Neural cell (in vitro differentiated cells): ENCODE measurements around the gene SARNP. TPM values are rescaled to one million over a fixed set of nuclear protein-coding genes. Genes with fewer than 3 reads are reported as not detected.

Source experiments
- H2AFZ ChIP-seq: fragments of 200-600, 300-800 bp; sonication (generic), shearing (Covaris generic); 2 replicates; pipeline ENCODE4 v1.6.0; 2014; ENCODE audit warnings: low read depth, mild to moderate bottlenecking, antibody characterized with exemption, low read length, moderate library complexity
- H3F3A ChIP-seq: fragments of 200-600 bp; shearing (Covaris generic); 2 replicates; pipeline ENCODE4 v1.6.1; 2016; ENCODE audit warnings: mild to moderate bottlenecking, moderate library complexity, mixed read lengths, antibody characterized with exemption, low read length; ENCODE audit not compliant: insufficient read depth, poor library complexity, severe bottlenecking
- H3K27ac ChIP-seq: fragments of 200-600, 300-800 bp; sonication (generic), shearing (Covaris generic); 2 replicates; pipeline ENCODE4 v1.5.1; 2014; ENCODE audit warnings: mild to moderate bottlenecking, low read length, moderate library complexity
- H3K27me3 ChIP-seq: fragments of 300-800, 200-600 bp; sonication (generic), shearing (Covaris generic); 2 replicates; pipeline ENCODE4 v1.6.0; 2014; ENCODE audit warnings: mild to moderate bottlenecking, low read depth, low read length, moderate library complexity; ENCODE audit not compliant: insufficient read depth
- H3K36me3 ChIP-seq: fragments of 300-800, 200-600 bp; sonication (generic), shearing (Covaris generic); 2 replicates; pipeline ENCODE4 v1.5.1; 2014; ENCODE audit warnings: mild to moderate bottlenecking, antibody characterized with exemption, low read length, moderate library complexity; ENCODE audit not compliant: insufficient read depth
- H3K4me2 ChIP-seq: fragments of 300-800, 200-600 bp; sonication (generic), shearing (Covaris generic); 2 replicates; pipeline ENCODE4 v1.6.0; 2014; ENCODE audit warnings: mild to moderate bottlenecking, low read length
- H3K4me3 ChIP-seq: fragments of 300-800, 200-600 bp; sonication (generic), shearing (Covaris generic); 2 replicates; pipeline ENCODE4 v1.5.1; 2014; ENCODE audit warnings: mild to moderate bottlenecking, low read length, moderate library complexity
- H3K79me2 ChIP-seq: fragments of 200-600 bp; shearing (Covaris generic); replicated peaks from 2 replicates; pipeline ENCODE4 v1.6.0; 2014; ENCODE audit warnings: mild to moderate bottlenecking, low read length, moderate library complexity; ENCODE audit not compliant: insufficient read depth
- H3K9ac ChIP-seq: fragments of 300-800, 200-600 bp; sonication (generic), shearing (Covaris generic); 2 replicates; pipeline ENCODE4 v1.6.1; 2016; ENCODE audit warnings: mild to moderate bottlenecking, low read length, mixed read lengths
- H3K9me2 ChIP-seq: fragments of 200-600 bp; shearing (Covaris generic); 2 replicates; pipeline ENCODE4 v1.6.1; 2016; ENCODE audit warnings: mild to moderate bottlenecking, low read length, mixed read lengths; ENCODE audit not compliant: insufficient read depth
- H3K9me3 ChIP-seq: fragments of 200-600, 300-800 bp; sonication (generic), shearing (Covaris generic); 2 replicates; pipeline ENCODE4 v1.6.1; 2016; ENCODE audit warnings: mild to moderate bottlenecking, mixed run types, low read length, moderate library complexity, mixed read lengths
- H4K20me1 ChIP-seq: fragments of 200-600 bp; shearing (Covaris generic); 2 replicates; pipeline ENCODE4 v1.6.1; 2016; ENCODE audit warnings: mild to moderate bottlenecking, mixed run types; ENCODE audit not compliant: insufficient read depth
- CTCF ChIP-seq: fragments of 450-650 bp; IDR thresholded peaks from 2 replicates; pipeline ENCODE4 v1.5.1; 2014; ENCODE audit warnings: antibody characterized with exemption, mild to moderate bottlenecking, moderate library complexity; ENCODE audit not compliant: poor library complexity, severe bottlenecking
- EP300 ChIP-seq: fragments of 450-650 bp; conservative IDR thresholded peaks from 2 replicates; pipeline ENCODE4 v1.6.1; 2014; ENCODE audit warnings: antibody characterized with exemption, mild to moderate bottlenecking, moderate library complexity; ENCODE audit not compliant: poor library complexity, severe bottlenecking
- EZH2 ChIP-seq: fragments of 200-600, 300-800 bp; shearing (Covaris generic), sonication (generic); IDR thresholded peaks from 2 replicates; pipeline ENCODE4 v1.6.1; 2014; ENCODE audit warnings: antibody characterized with exemption, low read length, borderline replicate concordance, mild to moderate bottlenecking; ENCODE audit not compliant: insufficient read depth, poor library complexity, severe bottlenecking
- MXI1 ChIP-seq: fragments of 450-650 bp; conservative IDR thresholded peaks from 2 replicates; pipeline ENCODE4 v1.6.1; 2014; ENCODE audit warnings: antibody characterized with exemption, mild to moderate bottlenecking; ENCODE audit not compliant: poor library complexity, severe bottlenecking
- POLR2AphosphoS5 ChIP-seq: IDR thresholded peaks from 2 replicates; pipeline ENCODE4 v1.6.1; 2012
- RAD21 ChIP-seq: fragments of 450-650 bp; conservative IDR thresholded peaks from 2 replicates; pipeline ENCODE4 v1.6.1; 2014; ENCODE audit warnings: antibody characterized with exemption, mild to moderate bottlenecking, moderate library complexity
- REST ChIP-seq: IDR thresholded peaks from 2 replicates; pipeline ENCODE4 v1.6.1; 2012; ENCODE audit warnings: borderline replicate concordance
- SMC3 ChIP-seq: fragments of 450-650 bp; conservative IDR thresholded peaks from 2 replicates; pipeline ENCODE4 v1.6.1; 2014; ENCODE audit warnings: antibody characterized with exemption, mild to moderate bottlenecking, moderate library complexity; ENCODE audit not compliant: poor library complexity
- TAF1 ChIP-seq: IDR thresholded peaks from 2 replicates; pipeline ENCODE4 v1.6.1; 2012; ENCODE audit warnings: low read depth
- polyA plus RNA-seq: library from polyadenylated mRNA; depleted of rRNA; stranded (reverse); fragments of >200 nt; gene quantifications from 2 replicates; pipeline ENCODE4 v1.2.3, GENCODE V29; 2014

The SARNP gene
- polyA plus RNA-seq, 1 donor from 2014 or later = 332 TPM

- Histone ChIP-seq H2AFZ (no peak overlapping the region), H3K4me2 (no peak overlapping the region), H3K27me3 (no peaks in the 10 kb centered on the region), H4K20me1 (no peaks in the 10 kb centered on the region), H3F3A (no peaks in the 10 kb centered on the region), H3K9me2 (no peaks in the 10 kb centered on the region), H3K79me2 (peaks cover 15% of the 10 kb centered on the region), H3K9me3 (no peaks in the 10 kb centered on the region), H3K9ac (no peak overlapping the region), H3K27ac (no peak overlapping the region), H3K4me3 (no peak overlapping the region), H3K36me3 (peaks cover 3% of the 10 kb centered on the region)
- TF ChIP-seq MXI1 (no peak), EP300 (no peak), POLR2AphosphoS5 (no peak), CTCF (no peak), REST (no peak), EZH2 (no peak), TAF1 (no peak), RAD21 (no peak), SMC3 (no peak)
Observed at GRCh38 chr12:55722948-55723347, 94.6 kb downstream of the SARNP start.

GRCh38 chr12:55721601-55722213 is 95.8 kb downstream of the SARNP start:
- no peak for TF ChIP-seq EP300
- no peak overlapping the region for H3K4me2 ChIP-seq

GRCh38 chr12:55720894-55721444 is 96.6 kb downstream of the SARNP start:
- Histone ChIP-seq H3K9me3 (no peaks in the 10 kb centered on the region), H3K4me3 (no peak overlapping the region), H3F3A (no peaks in the 10 kb centered on the region), H3K36me3 (peaks cover 3% of the 10 kb centered on the region), H3K27ac (no peak overlapping the region), H3K9me2 (no peaks in the 10 kb centered on the region), H3K9ac (no peak overlapping the region), H3K79me2 (peaks cover 7% of the 10 kb centered on the region), H4K20me1 (no peaks in the 10 kb centered on the region), H2AFZ (no peak overlapping the region), H3K27me3 (no peaks in the 10 kb centered on the region), H3K4me2 (no peak overlapping the region)
- TF ChIP-seq RAD21 (no peak), EZH2 (no peak), TAF1 (no peak), EP300 (no peak), MXI1 (no peak), REST (no peak), POLR2AphosphoS5 (no peak), CTCF (no peak)

More at GRCh38 chr12:55721601-55722213, 95.8 kb downstream of the SARNP start:
- Histone ChIP-seq H3K4me3 (no peak overlapping the region), H3F3A (no peaks in the 10 kb centered on the region), H3K9me3 (no peaks in the 10 kb centered on the region), H3K9ac (no peak overlapping the region), H3K79me2 (peaks cover 8% of the 10 kb centered on the region), H2AFZ (no peak overlapping the region), H3K27me3 (no peaks in the 10 kb centered on the region), H3K27ac (no peak overlapping the region), H4K20me1 (no peaks in the 10 kb centered on the region), H3K9me2 (no peaks in the 10 kb centered on the region), H3K36me3 (peaks cover 3% of the 10 kb centered on the region)
